Peyer's patch (tissue), 4 donors: ENCODE data around the gene NEU2. TPM values are rescaled to one million over a fixed set of nuclear protein-coding genes. Genes with fewer than 3 reads are reported as not detected.
"Not testable (repeated sequence)": the region's sequence is repeated elsewhere in the genome, so short reads cannot be mapped to it uniquely, and the experiment has no call there.

Experiments used
- DNase-seq, 3 donors: peaks; one replicate each; pipeline ENCODE4 v3.0.0-alpha.2; 2017 to 2019
- H3K27ac ChIP-seq, 4 donors: fragments of 200-600 bp; sonication (generic); one replicate each; pipeline ENCODE4 v1.5.1; 2016 to 2019
- H3K27me3 ChIP-seq, 2 donors: fragments of 200-600 bp; sonication (generic); one replicate each; pipeline ENCODE4 v1.5.1; 2019
- H3K36me3 ChIP-seq, 3 donors: fragments of 200-600 bp; sonication (generic); one replicate each; pipeline ENCODE4 v1.5.1; 2016 to 2019
- H3K4me1 ChIP-seq, 4 donors: fragments of 200-600 bp; sonication (generic); one replicate each; pipeline ENCODE4 v1.5.1; 2016 to 2019
- H3K4me3 ChIP-seq, 4 donors: fragments of 200-600 bp; sonication (generic); 1 replicate in 3 of 4; 2 replicates in 1 of 4; pipeline ENCODE4 v1.5.1; 2016 to 2019; ENCODE audit warnings: mild to moderate bottlenecking in 1 of 4
- H3K9me3 ChIP-seq, 4 donors: fragments of 200-600 bp; sonication (generic); one replicate each; pipeline ENCODE4 v1.5.1; 2016 to 2019; ENCODE audit warnings: mild to moderate bottlenecking in 1 of 4
- CTCF ChIP-seq, 6 experiments: fragments of 450-650 bp in 4 of 6; fragments of 200-600 bp in 2 of 6; sonication (generic) in 1 of 6; IDR thresholded peaks; one replicate each; pipeline ENCODE4 v1.5.1; 2017 to 2019; ENCODE audit warnings: antibody characterized with exemption in 6 of 6, mild to moderate bottlenecking in 3 of 6, moderate library complexity in 1 of 6
- POLR2A ChIP-seq, 2 donors: fragments of 450-650 bp; IDR thresholded peaks; one replicate each; pipeline ENCODE4 v1.5.1; 2017; ENCODE audit warnings: antibody characterized with exemption in 2 of 2, mild to moderate bottlenecking in 2 of 2, moderate library complexity in 2 of 2
- total RNA-seq, 4 donors: library from RNA; depleted of rRNA; stranded (reverse); fragments of >200 nt; gene quantifications; one replicate each; pipeline ENCODE4 v1.1.0, GENCODE V29; 2016

The NEU2 gene
- total RNA-seq, 4 donors from 2014 or later = not detected

GRCh38 chr2:233017947-233018346, 14.5 kb upstream of the NEU2 start:
- TF ChIP-seq POLR2A (IDR thresholded peaks at IDR 0.05) = no peak
- TF ChIP-seq CTCF (IDR thresholded peaks at IDR 0.05) = no peak
- DNase-seq = no peak
- H3K9me3 ChIP-seq = no peaks in the 10 kb centered on the region
- no peaks in the 10 kb centered on the region for H3K36me3 ChIP-seq
- no peak overlapping the region for H3K4me3 ChIP-seq
- H3K27me3 ChIP-seq = no peaks in the 10 kb centered on the region
- peaks cover 0 to 4% (median 0%) of the 10 kb centered on the region in 4 donors for H3K4me1 ChIP-seq
- peak overlapping the region in 2 of 4 donors; percentile 9 to 62 for H3K27ac ChIP-seq

GRCh38 chr2:233019610-233020009, 12.9 kb upstream of the NEU2 start:
- H3K27ac ChIP-seq, H3K27me3 ChIP-seq, H3K4me3 ChIP-seq, H3K4me1 ChIP-seq, H3K9me3 ChIP-seq, DNase-seq, H3K36me3 ChIP-seq: not testable (repeated sequence)

GRCh38 chr2:233020454-233020853, 12.0 kb upstream of the NEU2 start:
- Histone ChIP-seq H3K36me3 (no peaks in the 10 kb centered on the region), H3K9me3 (no peaks in the 10 kb centered on the region), H3K27me3 (no peaks in the 10 kb centered on the region), H3K27ac (no peak overlapping the region), H3K4me3 (no peak overlapping the region), H3K4me1 (no peaks in the 10 kb centered on the region)
- DNase-seq = no peak
- TF ChIP-seq POLR2A (IDR thresholded peaks at IDR 0.05) = no peak
- TF ChIP-seq CTCF (IDR thresholded peaks at IDR 0.05) = no peak

GRCh38 chr2:233021771-233022170, 10.7 kb upstream of the NEU2 start:
- DNase-seq = no peak
- TF ChIP-seq POLR2A (IDR thresholded peaks at IDR 0.05) (no peak), CTCF (IDR thresholded peaks at IDR 0.05) (no peak)
- no peak overlapping the region for H3K27ac ChIP-seq
- no peaks in the 10 kb centered on the region for H3K27me3 ChIP-seq
- H3K4me1 ChIP-seq = no peaks in the 10 kb centered on the region
- H3K9me3 ChIP-seq = no peaks in the 10 kb centered on the region
- no peaks in the 10 kb centered on the region for H3K36me3 ChIP-seq
- no peak overlapping the region for H3K4me3 ChIP-seq

GRCh38 chr2:233022561-233022960, 9.9 kb upstream of the NEU2 start:
- Histone ChIP-seq H3K4me1 (no peaks in the 10 kb centered on the region), H3K9me3 (no peaks in the 10 kb centered on the region), H3K27ac (no peak overlapping the region), H3K27me3 (no peaks in the 10 kb centered on the region), H3K4me3 (no peak overlapping the region), H3K36me3 (no peaks in the 10 kb centered on the region)
- no peak for DNase-seq
- TF ChIP-seq CTCF (IDR thresholded peaks at IDR 0.05) (no peak), POLR2A (IDR thresholded peaks at IDR 0.05) (no peak)

GRCh38 chr2:233023007-233023760, 9.3 kb upstream of the NEU2 start:
- Histone ChIP-seq H3K27ac (no peak overlapping the region), H3K4me3 (no peak overlapping the region), H3K36me3 (no peaks in the 10 kb centered on the region), H3K27me3 (no peaks in the 10 kb centered on the region), H3K9me3 (no peaks in the 10 kb centered on the region), H3K4me1 (no peaks in the 10 kb centered on the region)
- DNase-seq = no peak
- TF ChIP-seq POLR2A (IDR thresholded peaks at IDR 0.05) (no peak), CTCF (IDR thresholded peaks at IDR 0.05) (no peak)
